ENCODE results near the gene FOXC2.

The FOXC2 gene

GRCh38 chr16:86554599-86554916, 12.1 kb upstream of the FOXC2 start:
- H3K27ac ChIP-seq: peak overlapping the region; percentile 50
- no peak for DNase-seq (ENCODE audit: low read depth, low spot score)

GRCh38 chr16:86554917-86555703, 11.5 kb upstream of the FOXC2 start, which contains the start of gene MTHFSD:
Gene MTHFSD, minus strand, starts transcription at chr16:86555235. Its CDS starts 51 bp downstream, at chr16:86555184.
- DNase-seq (ENCODE audit: low read depth, low spot score): peak; percentile 44
- peak within 1 kb of the TSS; percentile 50 for H3K27ac ChIP-seq

DNA sequence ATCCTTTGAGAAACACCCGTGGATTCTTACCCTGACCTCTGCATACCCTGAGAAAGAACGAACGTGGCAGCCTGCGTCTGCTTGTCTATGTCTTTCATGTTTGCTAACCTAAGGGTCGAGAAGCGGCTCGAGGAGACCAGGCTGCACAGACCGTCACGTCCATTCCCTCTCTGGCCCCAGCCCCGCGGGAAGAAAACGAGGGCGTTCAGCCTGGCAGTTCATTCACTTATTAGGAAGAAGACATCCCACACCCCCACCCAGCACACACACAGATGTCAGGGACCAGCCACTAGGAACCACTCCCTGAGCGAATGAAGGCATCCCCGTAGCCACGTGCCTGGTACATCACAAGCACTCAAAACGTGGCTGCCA, 10.9 kb upstream of the FOXC2 start:
- no peak overlapping the region for H3K27ac ChIP-seq
- no peak for DNase-seq (ENCODE audit: low read depth, low spot score)

GRCh38 chr16:86556576-86556975, 10.1 kb upstream of the FOXC2 start:
- H3K27ac ChIP-seq: no peak overlapping the region
- no peak for DNase-seq (ENCODE audit: low read depth, low spot score)

DNA sequence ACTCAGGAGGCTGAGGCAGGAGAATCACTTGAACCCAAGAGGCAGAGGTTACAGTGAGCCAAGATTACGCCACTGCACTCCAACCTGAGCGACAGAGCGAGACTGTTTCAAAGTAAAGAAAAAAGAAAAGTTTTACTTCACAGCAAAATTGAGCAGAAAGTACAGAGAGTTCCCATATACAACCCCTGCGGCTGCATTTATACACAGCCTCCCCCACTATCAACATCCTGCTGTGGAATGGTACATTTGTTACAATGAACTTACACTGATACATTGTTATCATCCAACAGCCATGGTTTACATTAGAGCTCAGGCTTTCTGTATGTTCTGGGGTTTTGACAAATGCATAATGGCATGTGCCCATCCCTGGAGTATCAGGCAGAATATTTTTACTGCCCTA, 9.0 kb upstream of the FOXC2 start:
- no peak overlapping the region for H3K27ac ChIP-seq
- no peak for DNase-seq (ENCODE audit: low read depth, low spot score)

GRCh38 chr16:86558355-86559193, 8.1 kb upstream of the FOXC2 start:
- no peak overlapping the region for H3K27ac ChIP-seq
- no peak for DNase-seq (ENCODE audit: low read depth, low spot score)

- no peak overlapping the region for H3K27ac ChIP-seq
- DNase-seq (ENCODE audit: low read depth, low spot score): no peak
Observed at GRCh38 chr16:86559802-86560305, 6.8 kb upstream of the FOXC2 start.

DNA sequence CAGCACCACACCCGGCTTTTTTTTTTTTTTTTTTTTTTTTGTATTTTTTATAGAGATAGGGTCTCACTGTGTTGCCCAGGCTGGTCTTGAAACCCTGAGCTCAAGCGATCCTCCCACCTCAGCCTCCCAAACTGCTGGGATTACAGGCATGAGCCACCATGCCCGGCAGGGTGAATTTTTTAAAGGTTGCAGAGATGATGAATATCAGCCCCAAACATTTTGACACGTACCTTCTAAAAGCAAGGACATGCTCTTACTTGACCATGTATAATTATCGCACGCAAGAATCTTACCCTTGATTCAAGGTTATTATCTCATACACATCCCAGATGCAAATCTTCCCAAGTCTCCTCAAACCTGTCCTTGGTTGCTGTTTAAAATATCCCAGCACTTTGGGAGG, 4.3 kb upstream of the FOXC2 start:
- H3K27ac ChIP-seq: no peak overlapping the region
- DNase-seq (ENCODE audit: low read depth, low spot score): no peak

- H3K27ac ChIP-seq: no peak overlapping the region
- DNase-seq (ENCODE audit: low read depth, low spot score): no peak
Observed at GRCh38 chr16:86563469-86564345, 2.9 kb upstream of the FOXC2 start.

DNA sequence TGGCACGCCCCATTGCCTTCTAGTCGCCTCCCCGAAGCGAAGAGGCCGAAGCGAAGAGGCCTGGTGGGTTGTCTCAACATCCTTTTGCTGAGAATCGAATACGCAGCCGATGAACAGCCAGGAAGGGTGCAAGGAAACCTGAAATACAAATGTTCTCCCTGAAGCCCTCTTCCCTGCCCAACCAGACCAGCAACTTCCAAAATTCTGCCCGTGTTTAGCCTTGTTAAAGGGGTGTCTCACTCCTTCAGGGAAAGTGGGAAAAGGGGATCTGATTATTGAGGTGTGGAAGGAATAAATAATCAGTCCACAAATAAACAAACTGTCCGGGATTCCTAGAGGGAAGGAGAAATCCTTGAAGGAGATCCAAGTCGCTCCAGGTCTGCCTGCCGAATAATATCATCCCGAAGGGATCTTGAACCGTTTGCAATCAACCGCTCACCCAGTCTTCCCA, 1.4 kb upstream of the FOXC2 start:
- no peak for DNase-seq (ENCODE audit: low read depth, low spot score)
- no peak overlapping the region for H3K27ac ChIP-seq

- no peak for DNase-seq (ENCODE audit: low read depth, low spot score)
- H3K27ac ChIP-seq: no peak overlapping the region
Observed at GRCh38 chr16:86565644-86566511, 751 bp upstream of the FOXC2 start.

DNA sequence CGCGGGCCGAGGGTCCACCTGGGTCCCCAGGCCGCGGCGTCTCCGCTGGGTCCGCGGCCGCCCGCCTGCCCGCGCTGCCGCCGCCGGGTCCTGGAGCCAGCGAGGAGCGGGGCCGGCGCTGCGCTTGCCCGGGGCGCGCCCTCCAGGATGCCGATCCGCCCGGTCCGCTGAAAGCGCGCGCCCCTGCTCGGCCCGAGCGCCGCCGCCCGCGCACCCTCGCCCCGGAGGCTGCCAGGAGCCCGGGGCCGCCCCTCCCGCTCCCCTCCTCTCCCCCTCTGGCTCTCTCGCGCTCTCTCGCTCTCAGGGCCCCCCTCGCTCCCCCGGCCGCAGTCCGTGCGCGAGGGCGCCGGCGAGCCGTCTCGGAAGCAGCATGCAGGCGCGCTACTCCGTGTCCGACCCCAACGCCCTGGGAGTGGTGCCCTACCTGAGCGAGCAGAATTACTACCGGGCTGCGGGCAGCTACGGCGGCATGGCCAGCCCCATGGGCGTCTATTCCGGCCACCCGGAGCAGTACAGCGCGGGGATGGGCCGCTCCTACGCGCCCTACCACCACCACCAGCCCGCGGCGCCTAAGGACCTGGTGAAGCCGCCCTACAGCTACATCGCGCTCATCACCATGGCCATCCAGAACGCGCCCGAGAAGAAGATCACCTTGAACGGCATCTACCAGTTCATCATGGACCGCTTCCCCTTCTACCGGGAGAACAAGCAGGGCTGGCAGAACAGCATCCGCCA, 504 bp downstream of the FOXC2 start:
- H3K27ac ChIP-seq: peak overlapping the region; percentile 42
- DNase-seq (ENCODE audit: low read depth, low spot score): no peak

- DNase-seq (ENCODE audit: low read depth, low spot score): no peak
- peak overlapping the region; percentile 42 for H3K27ac ChIP-seq
Observed at GRCh38 chr16:86567701-86568581, 1.3 kb downstream of the FOXC2 start.

DNA sequence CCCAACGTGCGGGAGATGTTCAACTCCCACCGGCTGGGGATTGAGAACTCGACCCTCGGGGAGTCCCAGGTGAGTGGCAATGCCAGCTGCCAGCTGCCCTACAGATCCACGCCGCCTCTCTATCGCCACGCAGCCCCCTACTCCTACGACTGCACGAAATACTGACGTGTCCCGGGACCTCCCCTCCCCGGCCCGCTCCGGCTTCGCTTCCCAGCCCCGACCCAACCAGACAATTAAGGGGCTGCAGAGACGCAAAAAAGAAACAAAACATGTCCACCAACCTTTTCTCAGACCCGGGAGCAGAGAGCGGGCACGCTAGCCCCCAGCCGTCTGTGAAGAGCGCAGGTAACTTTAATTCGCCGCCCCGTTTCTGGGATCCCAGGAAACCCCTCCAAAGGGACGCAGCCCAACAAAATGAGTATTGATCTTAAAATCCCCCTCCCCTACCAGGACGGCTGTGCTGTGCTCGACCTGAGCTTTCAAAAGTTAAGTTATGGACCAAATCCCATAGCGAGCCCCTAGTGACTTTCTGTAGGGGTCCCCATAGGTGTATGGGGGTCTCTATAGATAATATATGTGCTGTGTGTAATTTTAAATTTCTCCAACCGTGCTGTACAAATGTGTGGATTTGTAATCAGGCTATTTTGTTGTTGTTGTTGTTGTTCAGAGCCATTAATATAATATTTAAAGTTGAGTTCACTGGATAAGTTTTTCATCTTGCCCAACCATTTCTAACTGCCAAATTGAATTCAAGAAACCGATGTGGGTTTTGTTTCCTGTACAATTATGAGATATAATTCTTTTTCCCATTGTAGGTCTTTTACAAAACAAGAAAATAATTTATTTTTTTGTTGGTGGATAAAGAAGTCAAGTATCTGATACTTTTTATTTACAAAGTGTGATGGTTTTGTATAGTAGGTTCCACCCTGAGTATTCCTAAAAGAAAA, 2.3 kb downstream of the FOXC2 start:
- H3K27ac ChIP-seq: no peak overlapping the region

DNA sequence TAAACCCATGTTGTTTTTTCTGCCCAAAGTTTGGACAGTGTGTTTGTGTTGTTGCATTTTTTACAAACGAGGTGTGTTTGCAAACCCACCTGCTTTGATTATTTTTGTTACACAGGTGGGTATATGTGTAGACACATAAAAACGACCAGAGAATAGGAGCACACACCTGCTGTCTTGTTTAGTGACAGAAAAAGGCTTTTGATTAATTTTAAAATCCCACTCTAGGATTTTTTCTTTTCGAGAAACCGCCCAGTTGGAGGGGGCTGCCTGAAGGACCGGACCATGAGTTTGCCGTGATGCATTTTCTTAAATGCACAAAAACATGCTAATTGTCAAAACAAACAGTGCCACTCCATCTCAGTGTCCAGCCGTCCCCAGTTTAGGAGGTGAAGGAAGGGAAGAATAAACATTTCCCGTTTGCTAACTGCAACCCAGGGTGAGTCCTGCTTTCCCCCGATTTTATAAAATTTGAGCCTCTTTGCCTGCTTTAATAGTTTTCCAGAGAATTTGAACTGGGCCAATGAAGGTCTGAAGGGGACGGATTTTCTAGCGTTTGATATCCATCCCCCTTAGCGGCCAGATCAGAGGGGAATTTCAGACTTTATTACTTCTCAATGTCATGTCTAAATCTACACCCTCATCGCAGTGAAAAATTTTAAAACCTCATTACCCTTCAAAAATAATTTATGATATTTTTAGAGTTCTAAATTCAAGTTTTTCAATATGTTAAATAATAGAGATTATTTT, 3.2 kb downstream of the FOXC2 start:
- DNase-seq (ENCODE audit: low read depth, low spot score): no peak
- H3K27ac ChIP-seq: no peak overlapping the region

More for the DNA sequence above, 2.3 kb downstream of the FOXC2 start:
- DNase-seq (ENCODE audit: low read depth, low spot score): no peak
